SKM-1 (cell line): ENCODE measurements around the gene CAP2.
"Not testable (repeated sequence)": the region's sequence is repeated elsewhere in the genome, so short reads cannot be mapped to it uniquely, and the experiment has no call there.

Experiments
- DNase-seq: peaks from one replicate; lab custom pipeline; 2025; ENCODE audit not compliant: unreplicated experiment; lab: John Stamatoyannopoulos, UW

Gene CAP2

GRCh38 chr6:17439243-17439993, 46.0 kb downstream of the CAP2 start:
- DNase-seq: no peak

- DNase-seq: not testable (repeated sequence)
Measured at GRCh38 chr6:17440811-17441210, 47.4 kb downstream of the CAP2 start.

GRCh38 chr6:17442196-17442595, 48.8 kb downstream of the CAP2 start:
- DNase-seq: no peak

GRCh38 chr6:17446713-17447112, 53.3 kb downstream of the CAP2 start:
- DNase-seq: no peak

GRCh38 chr6:17448165-17448564, 54.8 kb downstream of the CAP2 start:
- DNase-seq: no peak

- no peak for DNase-seq
Measured at GRCh38 chr6:17450397-17450796, 57.0 kb downstream of the CAP2 start.

DNA sequence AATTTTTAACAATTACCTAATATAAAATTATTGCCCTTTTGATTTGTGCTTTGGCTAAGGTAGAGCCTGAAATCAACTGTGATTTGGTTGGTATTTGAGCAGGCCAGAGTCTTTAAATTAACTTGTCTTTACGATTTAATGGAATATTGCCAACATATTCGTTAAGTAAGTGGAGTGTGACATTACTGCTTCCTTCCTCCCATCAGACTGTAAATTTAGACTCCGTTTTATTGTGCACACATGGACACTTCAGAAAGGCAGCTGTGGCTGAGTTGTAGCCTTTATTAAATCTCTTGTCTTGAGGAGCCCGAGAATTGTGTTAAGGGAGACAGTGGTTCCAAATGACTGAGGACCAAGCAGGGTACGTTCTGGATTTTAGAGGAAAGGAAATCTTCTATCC, 57.4 kb downstream of the CAP2 start:
- DNase-seq: no peak

GRCh38 chr6:17452096-17452495, 58.7 kb downstream of the CAP2 start:
- no peak for DNase-seq

- DNase-seq: no peak
Measured at GRCh38 chr6:17454316-17455005, 61.1 kb downstream of the CAP2 start.

DNA sequence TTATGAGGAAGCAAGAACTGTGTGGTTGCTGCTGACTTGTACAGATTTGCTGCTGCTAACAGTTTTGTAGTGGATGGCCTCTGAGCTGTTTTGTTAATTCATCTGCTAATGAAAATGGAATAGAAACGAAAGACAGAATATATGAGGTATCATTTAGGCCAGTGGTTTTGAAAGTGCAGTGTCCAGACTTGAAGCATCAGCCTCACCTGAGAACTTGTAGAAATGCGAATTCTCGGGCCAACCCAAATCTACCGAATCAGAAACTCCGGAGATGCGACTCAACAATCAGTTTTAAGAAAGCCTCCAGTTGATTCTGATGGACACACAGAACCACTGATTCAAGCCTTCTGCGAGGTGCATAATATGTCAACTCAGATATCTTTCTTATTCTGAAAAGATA, 62.5 kb downstream of the CAP2 start:
- DNase-seq: no peak

DNA sequence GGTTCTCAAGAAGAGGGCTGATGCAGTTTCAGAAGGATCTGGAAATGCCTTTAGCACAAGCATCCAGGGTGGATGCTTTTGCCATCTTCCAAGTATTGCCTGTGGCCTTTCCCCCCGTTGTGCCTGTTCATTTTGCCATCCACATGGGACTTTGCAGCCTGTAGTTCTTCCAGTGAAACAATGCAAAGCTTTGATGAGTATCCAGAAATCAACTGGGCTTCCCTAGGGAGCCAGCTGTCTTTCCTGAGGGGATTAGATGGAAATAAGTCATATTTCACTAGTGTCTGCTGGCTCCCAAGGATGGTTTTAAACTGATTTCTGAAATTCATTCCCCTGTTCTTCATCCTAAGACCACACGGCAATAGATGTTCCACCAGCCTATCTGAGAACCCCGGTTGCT, 63.3 kb downstream of the CAP2 start:
- no peak for DNase-seq

DNA sequence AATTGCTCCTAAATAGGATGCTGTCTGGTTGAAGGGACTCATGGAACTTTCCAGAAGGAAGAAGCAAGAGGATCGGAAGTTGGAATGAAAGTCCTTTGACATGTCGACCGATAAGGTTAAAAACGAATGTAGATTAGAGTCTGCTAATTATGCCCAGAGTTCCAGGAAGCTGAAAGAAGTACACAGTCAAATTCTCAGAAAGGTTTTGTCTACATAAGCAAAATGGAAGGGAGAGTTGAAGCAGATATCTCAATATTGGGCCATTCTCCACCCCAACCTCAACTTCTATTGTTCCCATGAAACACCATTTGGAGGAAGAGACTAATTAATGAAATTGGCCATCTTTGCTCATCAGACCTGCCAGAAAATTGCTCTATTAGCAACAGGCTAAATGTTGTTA, 64.0 kb downstream of the CAP2 start:
- no peak for DNase-seq

DNA sequence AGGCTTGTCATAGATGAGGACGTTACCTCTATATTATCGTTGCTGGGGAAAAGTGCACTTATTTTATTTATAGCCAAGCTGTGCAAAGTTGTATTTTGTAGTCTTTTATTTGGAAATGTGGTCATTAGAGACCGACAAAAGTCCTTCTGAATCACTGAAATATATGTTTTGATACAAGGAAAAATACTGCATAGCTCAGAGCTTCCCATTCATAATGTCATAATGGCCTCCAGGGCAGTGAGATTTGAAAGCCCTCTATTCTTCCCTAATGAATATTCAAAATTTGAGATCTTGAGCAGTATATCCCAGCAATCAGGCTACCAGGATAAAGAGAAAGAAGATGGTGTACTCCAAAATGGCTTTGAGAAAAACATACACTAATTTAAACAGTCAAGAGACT, 64.6 kb downstream of the CAP2 start:
- no peak for DNase-seq

- DNase-seq: no peak
Measured at GRCh38 chr6:17458966-17459365, 65.6 kb downstream of the CAP2 start.

GRCh38 chr6:17460862-17461261, 67.5 kb downstream of the CAP2 start:
- DNase-seq: no peak

DNA sequence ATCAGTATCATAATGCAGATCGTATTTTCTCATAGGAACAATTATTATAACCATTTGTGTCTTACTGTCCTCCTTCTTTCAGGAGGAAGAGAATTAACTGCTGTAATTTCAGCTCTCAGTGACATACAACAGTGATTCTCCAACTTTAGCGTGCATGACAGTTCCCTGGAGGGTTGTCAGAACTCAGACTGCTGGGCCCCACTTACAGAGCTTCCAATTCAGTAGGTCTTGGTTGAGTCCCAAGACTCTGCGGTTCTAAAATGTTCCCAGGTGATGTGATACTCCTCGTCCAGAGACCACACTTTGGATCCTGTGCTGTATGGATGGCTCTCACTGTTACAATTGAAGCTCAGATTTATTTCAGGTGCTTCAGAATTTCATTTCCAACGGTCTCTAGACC, 72.8 kb downstream of the CAP2 start:
- no peak for DNase-seq

- no peak for DNase-seq
Measured at GRCh38 chr6:17466707-17467106, 73.3 kb downstream of the CAP2 start.

DNA sequence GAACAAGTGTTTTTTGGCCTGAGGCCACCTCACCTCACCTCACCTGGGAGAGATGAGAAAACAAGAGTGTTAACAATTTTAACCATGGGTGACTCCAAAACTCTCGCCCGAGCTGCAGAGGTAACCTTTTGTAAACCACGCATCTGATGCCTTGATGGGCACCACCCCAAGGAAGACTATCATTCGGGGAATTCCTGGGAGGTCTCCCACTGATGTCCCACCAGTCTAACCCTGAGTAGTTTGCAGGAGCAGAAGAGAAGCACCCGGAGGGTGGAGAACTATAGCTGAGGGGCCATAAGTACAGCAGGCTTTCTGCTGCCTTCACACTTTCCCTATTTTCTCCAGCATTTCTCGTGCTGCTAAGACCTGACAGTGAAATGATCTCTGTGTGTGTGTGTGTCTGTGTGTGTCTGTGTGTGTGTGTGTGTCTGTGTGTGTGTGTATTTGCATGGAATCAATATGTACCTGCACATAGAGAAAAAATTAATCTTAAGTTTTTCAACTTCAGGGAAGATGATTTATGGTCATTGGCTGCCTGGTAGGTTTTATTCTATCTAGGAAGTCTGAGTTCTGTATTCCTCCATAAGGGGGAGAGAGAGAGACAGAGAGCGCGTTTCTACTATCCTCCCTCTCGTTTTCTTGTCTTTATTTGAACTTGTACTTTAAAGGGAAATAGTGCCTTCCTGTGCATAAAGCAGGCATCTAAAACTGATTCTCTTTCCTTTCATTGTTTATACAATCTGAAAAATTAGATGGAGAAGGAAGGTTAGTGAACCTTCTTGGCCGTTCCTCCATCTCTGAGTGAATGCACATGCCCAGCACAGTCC, 75.8 kb downstream of the CAP2 start:
- DNase-seq: no peak

DNA sequence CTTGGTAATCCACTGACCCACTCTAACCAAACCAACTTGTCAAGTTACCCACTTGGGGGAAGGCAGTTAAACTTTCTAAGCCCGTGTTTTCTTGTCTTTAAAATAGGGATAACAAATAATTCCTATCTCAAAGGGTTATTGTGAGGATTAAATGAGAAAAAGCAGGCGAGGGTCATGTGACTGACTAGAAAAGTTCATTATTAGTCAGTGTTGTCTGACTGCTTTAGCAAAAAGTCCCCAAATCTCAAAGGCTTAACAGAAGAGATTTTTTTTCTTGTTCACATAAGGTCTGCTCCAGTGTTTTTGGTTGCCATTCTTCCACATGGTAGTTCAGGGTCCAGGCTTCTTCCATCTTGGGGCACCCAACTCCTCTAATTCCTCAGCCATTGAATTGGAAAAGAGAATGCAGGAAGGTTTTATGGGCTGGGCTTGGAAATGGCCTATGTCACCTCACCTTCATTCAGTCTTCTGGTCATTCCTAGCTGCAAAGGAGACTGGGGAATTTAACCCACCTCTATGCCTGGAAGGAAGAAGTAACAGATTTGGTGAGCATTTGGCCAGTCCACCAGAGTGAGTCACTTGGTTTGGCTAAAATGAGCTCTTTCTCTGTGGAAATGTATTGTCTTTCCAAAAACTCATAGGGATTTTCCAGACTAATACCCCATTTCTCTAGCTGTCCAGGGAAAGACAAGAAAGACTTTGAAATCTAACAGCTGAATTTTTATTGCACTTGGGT, 77.0 kb downstream of the CAP2 start:
- DNase-seq: no peak

- no peak for DNase-seq
Measured at GRCh38 chr6:17470938-17471327, 77.5 kb downstream of the CAP2 start.

- no peak for DNase-seq
Measured at GRCh38 chr6:17472653-17473183, 79.3 kb downstream of the CAP2 start.
